Testis (tissue), 2 donors: Measurements from ENCODE around the gene SCG5.

Experiments
- CTCF ChIP-seq, 3 experiments: fragments of 450-650 bp in 2 of 3; fragments of 200-600 bp in 1 of 3; sonication (generic) in 1 of 3; IDR thresholded peaks; one replicate each; pipeline ENCODE4 v1.5.1; 2016 to 2019; ENCODE audit warnings: antibody characterized with exemption in 3 of 3, mild to moderate bottlenecking in 2 of 3, moderate library complexity in 1 of 3
- POLR2A ChIP-seq: fragments of 450-650 bp; IDR thresholded peaks from one replicate; pipeline ENCODE4 v1.6.1; 2017; ENCODE audit warnings: antibody characterized with exemption, mild to moderate bottlenecking, moderate library complexity

DNA sequence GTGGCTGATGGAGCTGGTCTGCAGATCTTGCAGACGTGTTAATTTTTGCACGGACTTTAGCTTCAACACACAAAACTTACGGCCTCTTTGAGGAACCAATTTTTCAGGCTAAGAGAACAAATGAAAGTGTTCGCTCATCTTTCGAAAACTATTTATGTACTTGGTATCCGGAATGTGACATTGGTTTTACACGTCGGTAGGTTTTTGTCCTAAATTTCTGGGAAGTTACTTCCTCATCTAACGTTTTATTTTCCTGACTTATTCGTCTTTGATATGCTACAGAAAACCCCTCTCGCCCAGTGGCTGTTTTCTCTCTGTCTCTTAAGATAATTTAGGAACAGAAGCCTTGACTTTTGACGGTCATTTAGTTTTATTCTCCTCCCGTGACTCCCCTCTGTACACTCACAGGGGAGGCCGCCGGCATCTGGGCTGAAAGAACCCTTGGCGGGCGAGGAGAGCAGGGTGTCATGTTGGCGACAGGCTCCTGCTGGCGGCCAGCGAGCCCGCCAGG lies 75.5 kb downstream of the SCG5 start:
- TF ChIP-seq CTCF (IDR thresholded peaks at IDR 0.05), result no peak
- TF ChIP-seq POLR2A, result no peak
